ENCODE measurements around the gene SLC16A6. TPM values are rescaled to one million over a fixed set of nuclear protein-coding genes. Genes with fewer than 3 reads are reported as not detected.
"Not testable (repeated sequence)": the region's sequence is repeated elsewhere in the genome, so short reads cannot be mapped to it uniquely, and the experiment has no call there.

The SLC16A6 gene
- total RNA-seq, 2 donors from 2014 or later, result 0.41 to 1.2 TPM

DNA sequence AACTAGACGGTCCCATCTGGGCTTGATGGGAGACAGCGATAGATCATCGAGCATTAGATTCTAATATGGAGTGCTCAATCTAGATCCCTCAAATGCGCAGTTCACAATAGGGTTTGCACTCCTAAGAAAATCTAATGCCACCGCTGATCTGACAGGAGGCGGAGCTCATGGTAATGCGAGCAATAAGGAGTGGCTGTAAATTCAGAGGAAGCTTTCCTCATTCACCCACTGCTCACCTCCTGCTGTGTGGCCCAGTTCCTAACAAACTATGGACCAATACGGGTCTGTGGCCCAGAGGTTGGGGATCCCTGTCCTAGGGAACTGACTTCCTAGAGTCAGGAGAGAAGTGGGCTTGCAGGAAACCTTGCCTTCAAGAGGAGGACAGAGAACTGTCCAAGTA lies 68.3 kb downstream of the SLC16A6 start:
- H3K4me3 ChIP-seq, result no peak overlapping the region
- H3K9me3 ChIP-seq, result no peaks in the 10 kb centered on the region
- H3K27ac ChIP-seq, result no peak overlapping the region
- TF ChIP-seq, protein P1, sequence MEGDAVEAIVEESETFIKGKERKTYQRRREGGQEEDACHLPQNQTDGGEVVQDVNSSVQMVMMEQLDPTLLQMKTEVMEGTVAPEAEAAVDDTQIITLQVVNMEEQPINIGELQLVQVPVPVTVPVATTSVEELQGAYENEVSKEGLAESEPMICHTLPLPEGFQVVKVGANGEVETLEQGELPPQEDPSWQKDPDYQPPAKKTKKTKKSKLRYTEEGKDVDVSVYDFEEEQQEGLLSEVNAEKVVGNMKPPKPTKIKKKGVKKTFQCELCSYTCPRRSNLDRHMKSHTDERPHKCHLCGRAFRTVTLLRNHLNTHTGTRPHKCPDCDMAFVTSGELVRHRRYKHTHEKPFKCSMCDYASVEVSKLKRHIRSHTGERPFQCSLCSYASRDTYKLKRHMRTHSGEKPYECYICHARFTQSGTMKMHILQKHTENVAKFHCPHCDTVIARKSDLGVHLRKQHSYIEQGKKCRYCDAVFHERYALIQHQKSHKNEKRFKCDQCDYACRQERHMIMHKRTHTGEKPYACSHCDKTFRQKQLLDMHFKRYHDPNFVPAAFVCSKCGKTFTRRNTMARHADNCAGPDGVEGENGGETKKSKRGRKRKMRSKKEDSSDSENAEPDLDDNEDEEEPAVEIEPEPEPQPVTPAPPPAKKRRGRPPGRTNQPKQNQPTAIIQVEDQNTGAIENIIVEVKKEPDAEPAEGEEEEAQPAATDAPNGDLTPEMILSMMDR (IDR thresholded peaks at IDR 0.05), result no peak
- no peaks in the 10 kb centered on the region for H3K27me3 ChIP-seq (replicated peaks; ENCODE audit: insufficient read depth)
- ATAC-seq (ENCODE audit: insufficient number of reproducible peaks, low FRiP score, low read depth) (no peak), DNase-seq (ENCODE audit: low spot score) (no peak)
- no peaks in the 10 kb centered on the region for H3K36me3 ChIP-seq
- H3K4me1 ChIP-seq (ENCODE audit: control insufficient read depth in 1 of 2, low read depth in 2 of 2), result no peaks in the 10 kb centered on the region

DNA sequence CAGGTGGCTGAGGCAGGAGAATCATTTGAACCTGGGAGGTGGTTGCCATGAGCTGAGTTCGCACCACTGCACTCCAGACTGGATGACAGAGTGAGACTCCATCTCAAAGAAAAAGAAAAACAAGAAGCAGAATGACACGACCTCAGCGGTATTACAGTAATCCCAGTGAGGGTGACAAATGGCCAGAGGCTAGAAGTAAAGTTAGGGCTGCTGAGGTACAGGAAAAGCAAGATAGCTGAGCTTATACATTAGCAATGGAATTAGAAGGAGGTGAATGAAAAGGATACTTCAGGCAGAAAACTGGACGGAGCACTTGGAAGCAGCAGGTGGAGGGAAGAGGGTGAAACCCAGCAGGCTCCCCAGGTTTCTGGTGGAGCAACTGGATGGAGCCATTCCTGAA lies 69.1 kb downstream of the SLC16A6 start:
- no peak overlapping the region for H3K27ac ChIP-seq
- no peak for ATAC-seq (ENCODE audit: insufficient number of reproducible peaks, low FRiP score, low read depth)

DNA sequence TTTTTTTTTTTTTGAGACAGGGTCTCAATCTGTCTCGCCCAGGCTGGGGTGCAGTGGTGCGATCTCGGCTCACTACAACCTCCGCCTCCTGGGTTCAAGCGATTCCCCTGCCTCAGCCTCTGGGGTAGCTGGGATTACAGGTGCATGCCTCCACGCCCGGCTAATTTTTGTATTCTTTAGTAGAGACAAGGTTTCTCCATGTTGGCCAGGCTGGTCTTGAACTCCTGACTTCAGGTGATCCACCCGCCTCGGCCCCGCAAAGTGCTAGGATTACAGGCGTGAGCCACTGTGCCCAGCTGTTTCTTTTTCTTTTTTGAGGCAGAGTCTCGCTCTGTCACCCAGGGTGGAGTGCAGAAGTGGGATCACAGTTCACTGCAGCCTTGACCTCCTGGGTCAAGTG lies 70.1 kb downstream of the SLC16A6 start:
- not testable (repeated sequence) for H3K4me1 ChIP-seq (ENCODE audit: control insufficient read depth in 1 of 2, low read depth in 2 of 2); H3K27me3 ChIP-seq (replicated peaks; ENCODE audit: insufficient read depth); H3K9me3 ChIP-seq; H3K27ac ChIP-seq; DNase-seq (ENCODE audit: low spot score); ATAC-seq (ENCODE audit: insufficient number of reproducible peaks, low FRiP score, low read depth); H3K36me3 ChIP-seq; H3K4me3 ChIP-seq

More for the DNA sequence above, 69.1 kb downstream of the SLC16A6 start:
- TF ChIP-seq, protein P1 (IDR thresholded peaks at IDR 0.05), result no peak
- Histone ChIP-seq H3K27me3 (replicated peaks; ENCODE audit: insufficient read depth) (no peaks in the 10 kb centered on the region), H3K4me1 (ENCODE audit: control insufficient read depth in 1 of 2, low read depth in 2 of 2) (no peaks in the 10 kb centered on the region), H3K36me3 (no peaks in the 10 kb centered on the region), H3K4me3 (no peak overlapping the region), H3K9me3 (no peaks in the 10 kb centered on the region)
- DNase-seq (ENCODE audit: low spot score), result no peak

DNA sequence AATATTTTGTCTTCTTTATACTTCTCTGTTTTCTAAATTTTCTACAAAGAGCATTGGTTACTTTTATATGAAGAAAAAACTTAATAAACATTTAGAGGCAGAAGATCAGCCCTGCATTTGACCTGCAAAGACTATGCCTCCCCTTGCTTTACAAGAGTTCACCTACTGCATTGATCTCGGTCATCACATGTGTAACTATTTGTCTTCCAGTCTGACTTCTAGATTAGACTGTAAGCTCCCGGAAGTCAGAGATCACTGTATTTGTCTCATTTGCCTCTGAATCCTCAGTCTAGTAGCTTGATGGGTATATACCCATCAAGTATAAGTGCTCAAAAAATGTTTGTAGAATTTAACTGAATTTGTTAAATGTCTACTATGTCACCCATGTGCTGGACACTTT lies 70.7 kb downstream of the SLC16A6 start:
- not testable (repeated sequence) for ATAC-seq (ENCODE audit: insufficient number of reproducible peaks, low FRiP score, low read depth); H3K27me3 ChIP-seq (replicated peaks; ENCODE audit: insufficient read depth); H3K9me3 ChIP-seq; DNase-seq (ENCODE audit: low spot score); H3K4me3 ChIP-seq; H3K4me1 ChIP-seq (ENCODE audit: control insufficient read depth in 1 of 2, low read depth in 2 of 2); H3K27ac ChIP-seq; H3K36me3 ChIP-seq

DNA sequence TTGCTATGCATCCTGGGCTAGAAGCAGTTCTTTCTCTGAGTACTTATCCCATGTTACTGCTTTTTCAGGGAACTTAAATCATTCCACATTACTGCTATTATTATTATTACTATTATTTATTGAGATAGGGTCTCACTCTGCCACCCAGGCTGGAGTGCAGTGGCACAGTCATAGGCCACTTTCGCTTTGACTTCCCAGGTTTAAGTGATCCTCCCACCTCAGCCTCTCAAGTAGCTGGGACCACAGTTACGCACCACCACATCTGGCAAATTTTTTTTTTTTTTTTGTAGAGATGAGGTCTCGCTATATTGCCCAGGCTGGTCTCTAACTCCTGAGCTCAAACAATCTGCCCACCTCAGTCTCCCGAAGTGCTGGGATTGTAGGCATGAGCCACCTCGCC lies 71.5 kb downstream of the SLC16A6 start:
- not testable (repeated sequence) for H3K4me3 ChIP-seq; ATAC-seq (ENCODE audit: insufficient number of reproducible peaks, low FRiP score, low read depth); H3K36me3 ChIP-seq; H3K9me3 ChIP-seq; DNase-seq (ENCODE audit: low spot score); H3K4me1 ChIP-seq (ENCODE audit: control insufficient read depth in 1 of 2, low read depth in 2 of 2); H3K27me3 ChIP-seq (replicated peaks; ENCODE audit: insufficient read depth); H3K27ac ChIP-seq

Other genes with a start within 250 kb of the SLC16A6 start
- gene AMZ2, start 43.1 kb downstream of the SLC16A6 start, total RNA-seq, result 10 to 100 TPM; 28.7 to 42.6 TPM
- gene ARSG, start 368 bp upstream of the SLC16A6 start, total RNA-seq, result 10 to 100 TPM in 1 of 2 donors, 1 to 10 TPM in 1; 5.4 to 16.9 TPM
- 10 to 100 TPM; 54.2 to 58.3 TPM for gene WIPI1, start 166.4 kb upstream of the SLC16A6 start, total RNA-seq
- 100 to 1,000 TPM; 345 to 412 TPM for gene PRKAR1A, start 221.3 kb upstream of the SLC16A6 start, total RNA-seq

Measured in thoracic aorta (tissue), 2 donors.